ENCODE measurements around the gene MAP3K10. TPM values are rescaled to one million over a fixed set of nuclear protein-coding genes. Genes with fewer than 3 reads are reported as not detected.
A peak's percentile ranks its signal among the peaks of the same experiment; 100 is the strongest.

Gene MAP3K10
- total RNA-seq, 1 experiment from 2014 or later = 11.8 TPM

DNA sequence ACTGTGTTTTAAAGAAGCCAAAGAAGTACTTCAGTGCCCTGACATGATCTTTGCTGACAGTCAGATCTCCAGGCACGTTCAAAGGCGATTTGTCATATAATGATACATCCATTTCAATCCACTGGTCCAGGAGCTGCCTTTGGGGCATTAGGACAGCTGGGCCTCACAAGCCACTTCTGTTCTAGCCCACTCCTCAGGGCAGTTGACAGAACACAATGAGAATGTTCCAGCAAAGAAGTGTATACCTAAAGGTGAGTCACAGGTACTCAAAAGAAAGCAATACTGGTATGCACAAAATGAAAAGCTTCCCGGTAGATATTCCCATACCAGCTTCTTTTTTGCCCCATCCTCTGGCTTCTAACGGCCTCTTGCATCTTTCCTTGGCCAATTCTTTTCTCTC lies 12.5 kb upstream of the MAP3K10 start:
- CTCF ChIA-PET = no interaction called here
- Mint-ChIP-seq H3K27me3 (ENCODE audit: insufficient read depth, unreplicated experiment) (peaks cover 11% of the 10 kb centered on the region), H3K4me1 (ENCODE audit: low read depth, unreplicated experiment) (no peaks in the 10 kb centered on the region), H3K27ac (ENCODE audit: unreplicated experiment) (no peak overlapping the region), H3K36me3 (ENCODE audit: insufficient read depth, unreplicated experiment) (no peaks in the 10 kb centered on the region), H3K4me3 (ENCODE audit: unreplicated experiment) (no peak overlapping the region), H3K9me3 (ENCODE audit: unreplicated experiment) (peaks cover 12% of the 10 kb centered on the region)
- Histone ChIP-seq H3K27me3 (replicated peaks; ENCODE audit: control insufficient read depth, insufficient read depth, low read length) (no peaks in the 10 kb centered on the region; the same call in 1 of the 2 replicates), H3K36me3 (ENCODE audit: control insufficient read depth, insufficient read depth, low read length) (no peaks in the 10 kb centered on the region), H3K4me3 (ENCODE audit: low read depth, low read length) (no peak overlapping the region), H3K4me1 (no peaks in the 10 kb centered on the region), H3K9me3 (peaks cover 5% of the 10 kb centered on the region)
- DNase-seq = no peak
- no TSS peak for BruUV-seq (replicated peaks)
- intact Hi-C loops (cut with micrococcal nuclease; ENCODE audit: unreplicated experiment) = no loop called here
- POLR2A ChIA-PET = no interaction called here
- TF ChIP-seq, protein P1, sequence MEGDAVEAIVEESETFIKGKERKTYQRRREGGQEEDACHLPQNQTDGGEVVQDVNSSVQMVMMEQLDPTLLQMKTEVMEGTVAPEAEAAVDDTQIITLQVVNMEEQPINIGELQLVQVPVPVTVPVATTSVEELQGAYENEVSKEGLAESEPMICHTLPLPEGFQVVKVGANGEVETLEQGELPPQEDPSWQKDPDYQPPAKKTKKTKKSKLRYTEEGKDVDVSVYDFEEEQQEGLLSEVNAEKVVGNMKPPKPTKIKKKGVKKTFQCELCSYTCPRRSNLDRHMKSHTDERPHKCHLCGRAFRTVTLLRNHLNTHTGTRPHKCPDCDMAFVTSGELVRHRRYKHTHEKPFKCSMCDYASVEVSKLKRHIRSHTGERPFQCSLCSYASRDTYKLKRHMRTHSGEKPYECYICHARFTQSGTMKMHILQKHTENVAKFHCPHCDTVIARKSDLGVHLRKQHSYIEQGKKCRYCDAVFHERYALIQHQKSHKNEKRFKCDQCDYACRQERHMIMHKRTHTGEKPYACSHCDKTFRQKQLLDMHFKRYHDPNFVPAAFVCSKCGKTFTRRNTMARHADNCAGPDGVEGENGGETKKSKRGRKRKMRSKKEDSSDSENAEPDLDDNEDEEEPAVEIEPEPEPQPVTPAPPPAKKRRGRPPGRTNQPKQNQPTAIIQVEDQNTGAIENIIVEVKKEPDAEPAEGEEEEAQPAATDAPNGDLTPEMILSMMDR (IDR thresholded peaks at IDR 0.05; ENCODE audit: insufficient read depth in 1 of 2, low read depth in 1 of 2, low read length in 1 of 2, severe bottlenecking in 1 of 2, unreplicated experiment in 1 of 2) = no peak

DNA sequence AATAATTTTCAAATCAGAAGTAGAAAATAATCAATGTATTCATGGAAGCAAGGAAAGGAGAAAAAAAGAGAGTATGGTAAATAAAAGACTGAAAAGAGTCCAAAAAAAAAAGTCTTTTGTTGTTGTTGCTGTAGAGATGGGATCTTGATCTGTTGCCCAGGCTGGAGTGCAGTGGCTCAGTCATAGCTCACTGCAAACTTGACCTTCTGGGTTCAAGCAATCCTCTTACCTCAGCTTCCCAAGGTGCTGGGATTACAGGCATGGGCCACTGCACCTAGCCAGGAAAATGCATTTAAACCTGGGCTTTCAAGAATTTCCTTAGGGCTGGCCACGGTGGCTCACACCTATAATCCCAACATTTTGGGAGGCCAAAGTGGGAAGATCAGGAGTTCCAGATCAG lies 7.0 kb upstream of the MAP3K10 start:
- DNase-seq = no peak

DNA sequence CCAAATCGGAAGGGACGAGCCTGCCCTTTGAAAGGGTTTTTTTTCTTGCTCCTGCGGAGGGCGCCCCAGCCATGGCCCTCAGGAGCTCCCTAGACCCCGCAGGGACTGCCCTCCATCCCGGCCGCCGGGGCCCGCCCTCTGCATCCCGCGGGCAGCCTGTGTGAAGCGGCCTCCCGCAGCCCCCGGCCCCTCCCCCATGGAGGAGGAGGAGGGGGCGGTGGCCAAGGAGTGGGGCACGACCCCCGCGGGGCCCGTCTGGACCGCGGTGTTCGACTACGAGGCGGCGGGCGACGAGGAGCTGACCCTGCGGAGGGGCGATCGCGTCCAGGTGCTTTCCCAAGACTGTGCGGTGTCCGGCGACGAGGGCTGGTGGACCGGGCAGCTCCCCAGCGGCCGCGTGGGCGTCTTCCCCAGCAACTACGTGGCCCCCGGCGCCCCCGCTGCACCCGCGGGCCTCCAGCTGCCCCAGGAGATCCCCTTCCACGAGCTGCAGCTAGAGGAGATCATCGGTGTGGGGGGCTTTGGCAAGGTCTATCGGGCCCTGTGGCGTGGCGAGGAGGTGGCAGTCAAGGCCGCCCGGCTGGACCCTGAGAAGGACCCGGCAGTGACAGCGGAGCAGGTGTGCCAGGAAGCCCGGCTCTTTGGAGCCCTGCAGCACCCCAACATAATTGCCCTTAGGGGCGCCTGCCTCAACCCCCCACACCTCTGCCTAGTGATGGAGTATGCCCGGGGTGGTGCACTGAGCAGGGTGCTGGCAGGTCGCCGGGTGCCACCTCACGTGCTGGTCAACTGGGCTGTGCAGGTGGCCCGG lies 815 bp downstream of the MAP3K10 start:
- H3K4me3 Mint-ChIP-seq (ENCODE audit: unreplicated experiment) = peak overlapping the region; percentile 33
- POLR2A ChIA-PET = no interaction called here
- intact Hi-C loops (cut with micrococcal nuclease; ENCODE audit: unreplicated experiment) = no loop called here
- peaks cover 11% of the 10 kb centered on the region for H3K27me3 Mint-ChIP-seq (ENCODE audit: insufficient read depth, unreplicated experiment)
- Histone ChIP-seq H3K36me3 (ENCODE audit: control insufficient read depth, insufficient read depth, low read length) (no peaks in the 10 kb centered on the region), H3K4me3 (ENCODE audit: low read depth, low read length) (peak overlapping the region; percentile 95), H3K9me3 (no peaks in the 10 kb centered on the region), H3K4me1 (no peaks in the 10 kb centered on the region), H3K27me3 (replicated peaks; ENCODE audit: control insufficient read depth, insufficient read depth, low read length) (no peaks in the 10 kb centered on the region)
- no peaks in the 10 kb centered on the region for H3K9me3 Mint-ChIP-seq (ENCODE audit: unreplicated experiment)
- no peaks in the 10 kb centered on the region for H3K36me3 Mint-ChIP-seq (ENCODE audit: insufficient read depth, unreplicated experiment)
- CTCF ChIA-PET = interaction anchor here (0.6 kb wide), 3 partner anchors 20 to 587 kb away, joined by 3 read pairs; partner anchors contain the start of gene ZNF546
- H3K27ac Mint-ChIP-seq (ENCODE audit: unreplicated experiment) = no peak overlapping the region
- no peaks in the 10 kb centered on the region for H3K4me1 Mint-ChIP-seq (ENCODE audit: low read depth, unreplicated experiment)
- TF ChIP-seq, protein P1 (IDR thresholded peaks at IDR 0.05; ENCODE audit: insufficient read depth in 1 of 2, low read depth in 1 of 2, low read length in 1 of 2, severe bottlenecking in 1 of 2, unreplicated experiment in 1 of 2) = no peak
- BruUV-seq (replicated peaks) = no TSS peak
- peak in 1 of 2 experiments; percentile 47 for DNase-seq

More for the DNA sequence above, 7.0 kb upstream of the MAP3K10 start:
- no peaks in the 10 kb centered on the region; the same call in 1 of the 2 replicates for H3K27me3 ChIP-seq (replicated peaks; ENCODE audit: control insufficient read depth, insufficient read depth, low read length)
- POLR2A ChIA-PET = no interaction called here
- H3K4me3 ChIP-seq (ENCODE audit: low read depth, low read length) = no peak overlapping the region
- Mint-ChIP-seq H3K27ac (ENCODE audit: unreplicated experiment) (no peak overlapping the region), H3K4me3 (ENCODE audit: unreplicated experiment) (no peak overlapping the region), H3K4me1 (ENCODE audit: low read depth, unreplicated experiment) (no peaks in the 10 kb centered on the region), H3K9me3 (ENCODE audit: unreplicated experiment) (no peaks in the 10 kb centered on the region), H3K27me3 (ENCODE audit: insufficient read depth, unreplicated experiment) (peaks cover 25% of the 10 kb centered on the region), H3K36me3 (ENCODE audit: insufficient read depth, unreplicated experiment) (no peaks in the 10 kb centered on the region)
- no peaks in the 10 kb centered on the region for H3K4me1 ChIP-seq
- TF ChIP-seq, protein P1 (IDR thresholded peaks at IDR 0.05; ENCODE audit: insufficient read depth in 1 of 2, low read depth in 1 of 2, low read length in 1 of 2, severe bottlenecking in 1 of 2, unreplicated experiment in 1 of 2) = no peak
- no TSS peak for BruUV-seq (replicated peaks)
- intact Hi-C loops (cut with micrococcal nuclease; ENCODE audit: unreplicated experiment) = no loop called here
- H3K9me3 ChIP-seq = no peaks in the 10 kb centered on the region
- CTCF ChIA-PET = no interaction called here
- no peaks in the 10 kb centered on the region for H3K36me3 ChIP-seq (ENCODE audit: control insufficient read depth, insufficient read depth, low read length)

All from Caco-2 (cell line).